Vagina (tissue), 2 donors: ENCODE measurements around the gene NPTX1. TPM values are rescaled to one million over a fixed set of nuclear protein-coding genes. Genes with fewer than 3 reads are reported as not detected.

Experiments
- DNase-seq, 2 donors: peaks; one replicate each; pipeline ENCODE4 v3.0.0-alpha.2; 2017; ENCODE audit errors: extremely low spot score in 2 of 2
- H3K27ac ChIP-seq: fragments of 200-600 bp; sonication (generic); one replicate; pipeline ENCODE4 v1.5.1; 2019
- H3K27me3 ChIP-seq: fragments of 200-600 bp; sonication (generic); one replicate; pipeline ENCODE4 v1.5.1; 2019
- H3K36me3 ChIP-seq, 2 donors: fragments of 200-600 bp; sonication (generic); one replicate each; pipeline ENCODE4 v1.5.1; 2017 to 2019
- H3K4me1 ChIP-seq: fragments of 200-600 bp; sonication (generic); one replicate; pipeline ENCODE4 v1.5.1; 2019
- H3K4me3 ChIP-seq, 2 donors: fragments of 200-600 bp; sonication (generic); 1 replicate in 1 of 2; 2 replicates in 1 of 2; pipeline ENCODE4 v1.5.1; 2016 to 2019
- H3K9me3 ChIP-seq: fragments of 200-600 bp; sonication (generic); one replicate; pipeline ENCODE4 v1.5.1; 2019
- CTCF ChIP-seq, 3 experiments: fragments of 450-650 bp in 2 of 3; fragments of 200-600 bp in 1 of 3; sonication (generic) in 1 of 3; IDR thresholded peaks; one replicate each; pipeline ENCODE4 v1.5.1; 2017 to 2019; ENCODE audit warnings: antibody characterized with exemption in 3 of 3, mild to moderate bottlenecking in 2 of 3, moderate library complexity in 2 of 3
- POLR2A ChIP-seq, 2 donors: fragments of 450-650 bp; IDR thresholded peaks; one replicate each; pipeline ENCODE4 v1.6.1; 2017; ENCODE audit warnings: antibody characterized with exemption in 2 of 2, mild to moderate bottlenecking in 2 of 2, moderate library complexity in 2 of 2
- POLR2AphosphoS5 ChIP-seq, 2 donors: sonication (generic); formaldehyde crosslinking; IDR thresholded peaks; one replicate each; pipeline ENCODE4 v1.9.0; 2017; ENCODE audit warnings: antibody characterized with exemption in 2 of 2, mild to moderate bottlenecking in 2 of 2, low read depth in 1 of 2; ENCODE audit not compliant: insufficient read depth in 1 of 2
- intact Hi-C: fragments of 100-400 bp; cut with DNase I; formaldehyde crosslinking; loops from one replicate; pipeline ENCODE4 v1.15.1; 2023
- total RNA-seq: library from RNA; depleted of rRNA; stranded (reverse); fragments of >200 nt; gene quantifications from one replicate; pipeline ENCODE4 v1.2.3, GENCODE V29; 2016

NPTX1 gene
- total RNA-seq, 1 donor from 2014 or later, result 0.49 TPM

- intact Hi-C loops, result no loop called here
These were observed 15.3 kb upstream of the NPTX1 start for GRCh38 chr17:80491478-80492342.

GRCh38 chr17:80487511-80487910 is 11.1 kb upstream of the NPTX1 start:
- Histone ChIP-seq H3K4me3 (no peak overlapping the region), H3K27me3 (no peaks in the 10 kb centered on the region), H3K9me3 (no peaks in the 10 kb centered on the region), H3K36me3 (no peaks in the 10 kb centered on the region), H3K4me1 (no peaks in the 10 kb centered on the region), H3K27ac (no peak overlapping the region)
- TF ChIP-seq POLR2AphosphoS5 (IDR thresholded peaks at IDR 0.05; ENCODE audit: insufficient read depth in 1 of 2, low read depth in 1 of 2), result no peak
- no peak for TF ChIP-seq CTCF (IDR thresholded peaks at IDR 0.05)
- TF ChIP-seq POLR2A (IDR thresholded peaks at IDR 0.05), result no peak
- intact Hi-C loops, result no loop called here
- DNase-seq, result no peak

More at GRCh38 chr17:80491478-80492342, 15.3 kb upstream of the NPTX1 start:
- Histone ChIP-seq H3K36me3 (no peaks in the 10 kb centered on the region), H3K27me3 (no peaks in the 10 kb centered on the region), H3K9me3 (no peaks in the 10 kb centered on the region), H3K4me3 (no peak overlapping the region), H3K4me1 (no peaks in the 10 kb centered on the region), H3K27ac (no peak overlapping the region)
- TF ChIP-seq POLR2AphosphoS5 (IDR thresholded peaks at IDR 0.05; ENCODE audit: insufficient read depth in 1 of 2, low read depth in 1 of 2) (no peak), CTCF (IDR thresholded peaks at IDR 0.05) (no peak), POLR2A (IDR thresholded peaks at IDR 0.05) (no peak)
- DNase-seq, result no peak

GRCh38 chr17:80486692-80487091 is 10.3 kb upstream of the NPTX1 start:
- TF ChIP-seq POLR2AphosphoS5 (IDR thresholded peaks at IDR 0.05; ENCODE audit: insufficient read depth in 1 of 2, low read depth in 1 of 2) (no peak), POLR2A (IDR thresholded peaks at IDR 0.05) (no peak), CTCF (IDR thresholded peaks at IDR 0.05) (no peak)
- Histone ChIP-seq H3K27me3 (no peaks in the 10 kb centered on the region), H3K4me3 (no peak overlapping the region), H3K27ac (no peak overlapping the region), H3K4me1 (no peaks in the 10 kb centered on the region), H3K36me3 (no peaks in the 10 kb centered on the region), H3K9me3 (no peaks in the 10 kb centered on the region)
- intact Hi-C loops, result no loop called here
- no peak for DNase-seq

GRCh38 chr17:80485846-80486245 is 9.4 kb upstream of the NPTX1 start:
- Histone ChIP-seq H3K9me3 (no peaks in the 10 kb centered on the region), H3K27me3 (no peaks in the 10 kb centered on the region), H3K36me3 (no peaks in the 10 kb centered on the region), H3K4me1 (no peaks in the 10 kb centered on the region), H3K27ac (no peak overlapping the region), H3K4me3 (no peak overlapping the region)
- TF ChIP-seq POLR2A (IDR thresholded peaks at IDR 0.05) (no peak), POLR2AphosphoS5 (IDR thresholded peaks at IDR 0.05; ENCODE audit: insufficient read depth in 1 of 2, low read depth in 1 of 2) (no peak), CTCF (IDR thresholded peaks at IDR 0.05) (no peak)
- intact Hi-C loops, result no loop called here
- no peak for DNase-seq
